ENCODE results near the gene TRNP1. TPM values are rescaled to one million over a fixed set of nuclear protein-coding genes. Genes with fewer than 3 reads are reported as not detected.

TRNP1 gene
- total RNA-seq, 4 donors from 2014 or later: 2.9 to 8.5 (median 6.5) TPM

DNA sequence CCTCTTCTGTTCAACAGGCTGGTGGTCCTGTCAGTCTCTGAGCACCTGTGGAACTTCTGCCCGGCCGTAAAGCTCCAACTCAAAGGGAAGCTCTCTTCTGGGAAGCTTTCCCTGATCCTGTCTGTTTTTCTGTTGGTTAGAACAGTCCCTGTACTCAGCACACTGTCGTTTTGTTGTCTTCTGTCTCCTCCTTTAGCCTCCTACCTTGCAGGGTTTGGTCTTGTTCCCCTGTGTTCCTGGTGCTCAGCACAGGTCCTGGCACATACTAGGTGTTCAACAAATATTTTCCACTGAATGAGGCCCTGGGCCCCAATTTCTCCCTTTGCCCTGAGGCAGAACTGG lies 32.9 kb upstream of the TRNP1 start:
- no peak for TF ChIP-seq POLR2A (IDR thresholded peaks at IDR 0.05)
- TF ChIP-seq, protein P1, sequence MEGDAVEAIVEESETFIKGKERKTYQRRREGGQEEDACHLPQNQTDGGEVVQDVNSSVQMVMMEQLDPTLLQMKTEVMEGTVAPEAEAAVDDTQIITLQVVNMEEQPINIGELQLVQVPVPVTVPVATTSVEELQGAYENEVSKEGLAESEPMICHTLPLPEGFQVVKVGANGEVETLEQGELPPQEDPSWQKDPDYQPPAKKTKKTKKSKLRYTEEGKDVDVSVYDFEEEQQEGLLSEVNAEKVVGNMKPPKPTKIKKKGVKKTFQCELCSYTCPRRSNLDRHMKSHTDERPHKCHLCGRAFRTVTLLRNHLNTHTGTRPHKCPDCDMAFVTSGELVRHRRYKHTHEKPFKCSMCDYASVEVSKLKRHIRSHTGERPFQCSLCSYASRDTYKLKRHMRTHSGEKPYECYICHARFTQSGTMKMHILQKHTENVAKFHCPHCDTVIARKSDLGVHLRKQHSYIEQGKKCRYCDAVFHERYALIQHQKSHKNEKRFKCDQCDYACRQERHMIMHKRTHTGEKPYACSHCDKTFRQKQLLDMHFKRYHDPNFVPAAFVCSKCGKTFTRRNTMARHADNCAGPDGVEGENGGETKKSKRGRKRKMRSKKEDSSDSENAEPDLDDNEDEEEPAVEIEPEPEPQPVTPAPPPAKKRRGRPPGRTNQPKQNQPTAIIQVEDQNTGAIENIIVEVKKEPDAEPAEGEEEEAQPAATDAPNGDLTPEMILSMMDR (IDR thresholded peaks at IDR 0.05): no peak
- H3K9me3 ChIP-seq: no peaks in the 10 kb centered on the region
- H3K4me3 ChIP-seq (replicated peaks in 1 of 3): peak overlapping the region; percentile 70 to 98 (median 77)
- H3K4me1 ChIP-seq: peaks cover 16% of the 10 kb centered on the region in 2 donors
- H3K36me3 ChIP-seq: no peaks in the 10 kb centered on the region
- peak overlapping the region in 2 of 3 donors; percentile 12 to 51 for H3K27ac ChIP-seq
- H3K27me3 ChIP-seq: no peaks in the 10 kb centered on the region
- WGBS, 2 donors: 8 to 17% methylated on average over 3 of the region's 3 CpGs
- DNase-seq: no peak
- intact Hi-C loops (cut with DNase I): no loop called here

DNA sequence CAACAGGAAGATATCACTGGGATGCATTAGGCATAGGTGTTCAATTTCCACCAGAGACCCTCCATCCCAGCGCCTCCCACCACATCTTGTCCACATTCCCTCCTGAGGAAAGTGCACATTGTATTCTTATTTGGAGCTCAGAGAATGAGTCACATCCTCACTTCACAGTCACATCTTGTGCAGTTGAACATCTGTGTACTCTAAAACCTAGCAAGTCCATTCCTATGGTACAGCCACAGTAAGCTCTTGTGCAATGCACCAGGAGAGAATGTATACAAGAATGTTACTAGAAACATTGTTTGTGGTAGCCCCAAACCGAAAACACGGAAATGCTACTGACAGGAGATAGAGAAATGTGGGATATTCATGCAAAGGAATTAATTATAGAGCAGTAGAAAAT lies 31.7 kb upstream of the TRNP1 start:
- no peaks in the 10 kb centered on the region for H3K9me3 ChIP-seq

DNA sequence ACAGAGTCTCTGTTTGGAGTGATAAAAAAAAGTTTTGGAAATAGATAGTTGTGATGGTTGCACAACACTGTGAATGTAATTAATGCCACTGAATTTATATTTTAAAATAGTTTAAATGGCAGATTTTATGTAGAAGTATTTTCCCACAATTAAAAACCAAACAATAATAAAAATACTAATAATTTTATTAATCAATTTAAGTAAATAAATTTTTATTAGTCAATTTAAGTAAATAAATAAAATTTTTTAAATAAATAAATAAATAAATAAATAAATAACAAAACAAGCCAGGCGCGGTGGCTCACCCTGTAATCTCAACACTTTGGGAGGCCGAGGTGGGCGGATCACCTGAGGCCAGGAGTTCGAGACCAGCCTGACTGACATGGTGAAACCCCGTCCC lies 28.3 kb upstream of the TRNP1 start:
- DNase-seq: no peak
- no peak overlapping the region for H3K27ac ChIP-seq
- no peak for TF ChIP-seq POLR2A (IDR thresholded peaks at IDR 0.05)
- TF ChIP-seq, protein P1 (IDR thresholded peaks at IDR 0.05): no peak
- H3K27me3 ChIP-seq: no peaks in the 10 kb centered on the region
- 92 to 94% methylated on average over 6 of the region's 6 CpGs for WGBS, 2 donors
- intact Hi-C loops (cut with DNase I): no loop called here
- no peak overlapping the region for H3K4me3 ChIP-seq (replicated peaks in 1 of 3)
- peaks cover 5% of the 10 kb centered on the region in 2 donors for H3K4me1 ChIP-seq
- no peaks in the 10 kb centered on the region for H3K36me3 ChIP-seq
- no peaks in the 10 kb centered on the region for H3K9me3 ChIP-seq

More for the DNA sequence above, 31.7 kb upstream of the TRNP1 start:
- Histone ChIP-seq H3K4me3 (replicated peaks in 1 of 3) (no peak overlapping the region), H3K4me1 (peaks cover 16% of the 10 kb centered on the region in 2 donors), H3K36me3 (no peaks in the 10 kb centered on the region), H3K27ac (no peak overlapping the region), H3K27me3 (no peaks in the 10 kb centered on the region)
- no peak for TF ChIP-seq POLR2A (IDR thresholded peaks at IDR 0.05)
- TF ChIP-seq, protein P1 (IDR thresholded peaks at IDR 0.05): no peak
- 83 to 87% methylated on average over 3 of the region's 3 CpGs for WGBS, 2 donors
- no peak for DNase-seq
- intact Hi-C loops (cut with DNase I): no loop called here

DNA sequence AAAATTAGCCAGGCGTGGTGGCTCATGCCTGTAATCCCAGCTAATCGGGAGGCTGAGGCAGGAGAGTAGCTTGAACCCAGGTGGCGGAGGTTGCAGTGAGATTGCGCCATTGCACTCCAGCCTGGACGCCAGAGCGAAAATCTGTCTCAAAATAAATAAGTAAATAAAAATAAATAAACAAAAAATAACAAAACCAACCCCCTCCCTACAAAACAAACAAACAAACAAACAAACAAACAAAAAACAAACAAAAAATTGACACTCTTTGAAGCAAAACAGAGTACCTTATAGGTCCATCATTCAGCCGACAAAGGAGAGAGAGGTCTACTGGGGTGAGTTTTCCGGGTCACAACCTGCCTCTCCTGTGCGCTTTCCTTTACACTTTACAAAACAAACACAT lies 27.9 kb upstream of the TRNP1 start:
- intact Hi-C loops (cut with DNase I): no loop called here
- peaks cover 5% of the 10 kb centered on the region in 2 donors for H3K4me1 ChIP-seq
- WGBS, 2 donors: 93 to 94% methylated on average over 9 of the region's 9 CpGs
- DNase-seq: no peak
- no peaks in the 10 kb centered on the region for H3K36me3 ChIP-seq
- TF ChIP-seq, protein P1 (IDR thresholded peaks at IDR 0.05): no peak
- no peak for TF ChIP-seq POLR2A (IDR thresholded peaks at IDR 0.05)
- H3K27ac ChIP-seq: no peak overlapping the region
- no peaks in the 10 kb centered on the region for H3K9me3 ChIP-seq
- H3K27me3 ChIP-seq: no peaks in the 10 kb centered on the region
- H3K4me3 ChIP-seq (replicated peaks in 1 of 3): no peak overlapping the region

DNA sequence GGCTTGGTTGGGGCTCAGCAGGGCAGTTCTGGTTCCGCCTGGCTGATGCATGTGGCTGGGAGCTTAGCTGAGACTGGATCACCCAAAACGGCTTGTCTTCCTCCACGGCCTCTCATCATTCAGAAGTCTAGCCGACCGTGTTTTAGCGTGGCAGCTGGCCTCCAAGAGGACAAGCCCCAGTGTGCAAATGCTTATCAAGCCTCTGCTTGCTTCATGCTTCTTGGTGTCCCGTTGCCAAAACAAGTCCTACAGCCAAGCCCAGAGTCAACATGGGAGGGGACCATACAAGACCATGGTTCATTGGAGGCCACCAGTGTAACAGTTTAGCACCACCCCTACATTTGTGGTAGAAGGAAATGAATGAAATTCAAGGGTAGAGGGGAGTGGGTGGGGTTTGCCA lies 22.7 kb upstream of the TRNP1 start:
- intact Hi-C loops (cut with DNase I): no loop called here
- H3K4me1 ChIP-seq: no peaks in the 10 kb centered on the region
- H3K36me3 ChIP-seq: no peaks in the 10 kb centered on the region
- TF ChIP-seq, protein P1 (IDR thresholded peaks at IDR 0.05): no peak
- TF ChIP-seq POLR2A (IDR thresholded peaks at IDR 0.05): no peak
- no peak overlapping the region for H3K27ac ChIP-seq
- H3K4me3 ChIP-seq (replicated peaks in 1 of 3): no peak overlapping the region
- no peak for DNase-seq
- WGBS, 2 donors: 74 to 79% methylated on average over 7 of the region's 7 CpGs
- H3K27me3 ChIP-seq: no peaks in the 10 kb centered on the region
- H3K9me3 ChIP-seq: no peaks in the 10 kb centered on the region

Data from thyroid gland (tissue), 4 donors.